HS-27A (cell line): ENCODE results near the gene UPP1.

Source experiments
- DNase-seq: peaks from one replicate; pipeline ENCODE4 v3.0.0-alpha.2; 2012; ENCODE audit warnings: low read depth, missing footprints

UPP1 gene

GRCh38 chr7:48085942-48086341 lies 3.1 kb upstream of the UPP1 start:
- DNase-seq, result no peak

GRCh38 chr7:48087349-48087748 lies 1.7 kb upstream of the UPP1 start:
- DNase-seq, result no peak

DNA sequence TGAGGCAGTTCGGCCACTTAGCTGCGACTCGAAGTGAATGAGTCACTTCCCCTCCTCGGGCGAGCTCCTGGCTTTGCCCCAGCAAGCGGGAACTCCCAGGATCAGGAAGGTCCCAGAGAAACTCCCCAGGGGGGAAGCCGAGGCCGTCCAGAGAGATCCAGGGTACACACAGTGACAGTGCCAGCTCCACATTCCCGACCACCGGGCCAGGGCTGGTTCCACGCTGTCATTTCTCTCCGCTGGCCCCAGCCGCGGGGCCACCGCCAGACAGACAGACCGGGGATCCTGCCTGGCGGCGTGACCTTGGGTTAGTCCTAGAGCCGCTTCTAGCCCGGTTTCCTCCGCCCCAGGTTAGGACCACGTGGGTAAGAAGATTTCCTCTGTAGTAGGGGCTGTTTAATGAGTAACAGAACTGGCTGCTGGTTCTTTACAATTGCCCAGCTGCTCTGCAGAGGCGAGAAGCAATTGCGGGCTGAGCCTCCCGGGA lies 463 bp upstream of the UPP1 start:
- peak; percentile 74 for DNase-seq

DNA sequence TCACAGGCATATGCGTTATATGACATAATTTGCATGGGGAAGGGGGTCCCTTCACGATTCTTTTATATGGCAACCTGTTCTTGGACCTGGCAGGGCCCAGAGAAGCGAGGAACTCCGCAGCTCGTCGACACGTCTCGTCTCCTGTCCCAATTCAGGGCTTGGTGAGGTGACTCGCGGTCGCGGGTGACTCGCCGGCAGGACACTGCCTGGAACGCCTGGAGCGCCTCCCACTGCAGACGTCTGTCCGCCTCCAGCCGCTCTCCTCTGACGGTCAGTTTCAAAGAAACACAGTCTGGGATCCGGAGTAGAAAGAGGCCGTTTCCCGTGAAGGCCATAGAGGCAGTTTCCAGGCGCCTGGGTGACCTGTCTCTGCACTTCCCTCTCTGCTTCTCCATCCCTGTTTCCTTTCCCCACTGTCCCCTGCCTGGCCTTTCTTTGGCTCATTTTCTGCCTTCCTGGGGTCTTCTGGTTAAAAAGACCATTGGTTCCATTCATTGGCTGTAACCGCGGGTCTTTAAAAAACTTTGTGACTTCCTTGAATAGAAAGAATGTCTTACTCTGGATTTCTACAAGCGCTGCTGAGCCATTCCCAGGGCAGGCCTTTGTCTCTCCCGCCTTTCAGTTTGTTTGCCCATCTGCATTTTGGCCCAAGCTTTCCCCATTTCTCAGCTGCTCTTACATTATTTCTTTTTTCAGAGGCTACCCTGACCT lies 1.2 kb downstream of the UPP1 start:
- no peak for DNase-seq

GRCh38 chr7:48091506-48092433 lies 2.7 kb downstream of the UPP1 start:
- no peak for DNase-seq

DNA sequence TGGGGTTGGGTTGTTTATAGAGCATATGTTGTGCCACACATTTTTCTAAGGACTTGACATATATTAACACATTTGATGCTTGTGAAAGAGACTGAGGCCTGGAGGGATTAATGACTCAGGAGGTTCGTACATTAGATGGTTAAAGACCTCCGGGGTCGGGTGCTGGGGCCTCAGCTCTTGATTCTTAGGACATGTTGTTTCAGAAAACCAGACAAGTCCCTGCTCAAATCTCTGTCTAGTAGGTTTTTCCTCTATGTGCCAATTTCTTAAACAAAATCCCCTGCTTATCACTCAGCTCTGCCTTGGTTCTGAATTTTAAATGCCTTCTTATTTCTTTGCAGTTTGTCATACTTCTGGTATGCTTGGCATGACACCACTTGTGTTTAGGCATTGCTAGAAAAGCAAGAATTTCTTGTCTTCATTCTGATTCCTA lies 5.8 kb downstream of the UPP1 start:
- DNase-seq, result no peak

DNA sequence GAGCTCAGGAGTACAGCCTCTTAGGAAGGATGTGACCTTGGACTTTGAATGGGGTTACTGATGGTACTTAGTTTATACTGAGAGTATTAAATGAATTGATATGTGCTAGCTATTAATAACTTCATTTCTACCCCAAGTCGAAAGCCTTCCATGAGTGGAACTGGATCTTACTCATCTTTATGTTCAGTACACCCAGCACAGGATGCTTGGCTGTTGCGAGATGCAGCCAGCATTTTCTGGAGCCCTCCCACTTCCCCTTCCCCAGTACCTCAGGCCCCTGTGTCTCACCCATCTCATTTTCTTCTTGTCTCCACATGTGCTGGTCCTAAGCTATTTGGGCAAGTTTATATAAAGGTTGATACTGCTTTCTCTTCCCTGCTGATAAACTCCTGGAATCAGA lies 7.2 kb downstream of the UPP1 start:
- DNase-seq, result no peak

- DNase-seq, result no peak
Observed at GRCh38 chr7:48097521-48098231, 8.6 kb downstream of the UPP1 start.

- no peak for DNase-seq
Observed at GRCh38 chr7:48098846-48099245, 9.8 kb downstream of the UPP1 start.

- DNase-seq, result no peak
Observed at GRCh38 chr7:48099781-48100180, 10.7 kb downstream of the UPP1 start.

DNA sequence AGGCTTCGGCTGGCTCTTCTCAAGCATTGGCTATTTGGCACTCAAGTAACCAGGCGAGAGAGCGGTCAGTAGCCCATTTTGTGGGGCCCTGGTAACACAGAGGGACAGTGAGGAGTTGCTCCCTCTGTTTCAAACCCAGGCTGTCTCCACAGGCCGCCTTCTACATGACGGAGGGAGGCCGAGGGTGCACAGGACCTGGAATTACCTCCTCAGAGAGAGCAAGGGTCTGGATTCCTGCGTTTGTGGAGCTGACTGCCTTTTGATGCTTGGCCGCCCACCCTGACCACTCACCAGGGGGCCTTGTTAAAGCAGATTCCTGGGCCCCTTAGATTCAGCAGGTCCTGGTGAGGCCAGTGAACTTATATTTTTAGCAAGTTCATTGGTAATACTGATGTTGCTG lies 12.3 kb downstream of the UPP1 start:
- no peak for DNase-seq

GRCh38 chr7:48101968-48102367 lies 12.9 kb downstream of the UPP1 start:
- no peak for DNase-seq

- DNase-seq, result no peak
Observed at GRCh38 chr7:48102530-48102929, 13.5 kb downstream of the UPP1 start.

GRCh38 chr7:48105045-48105444 lies 16.0 kb downstream of the UPP1 start:
- DNase-seq, result no peak

GRCh38 chr7:48106906-48107659 lies 18.0 kb downstream of the UPP1 start:
- DNase-seq, result no peak

GRCh38 chr7:48107926-48108472 lies 18.9 kb downstream of the UPP1 start:
- DNase-seq, result no peak

DNA sequence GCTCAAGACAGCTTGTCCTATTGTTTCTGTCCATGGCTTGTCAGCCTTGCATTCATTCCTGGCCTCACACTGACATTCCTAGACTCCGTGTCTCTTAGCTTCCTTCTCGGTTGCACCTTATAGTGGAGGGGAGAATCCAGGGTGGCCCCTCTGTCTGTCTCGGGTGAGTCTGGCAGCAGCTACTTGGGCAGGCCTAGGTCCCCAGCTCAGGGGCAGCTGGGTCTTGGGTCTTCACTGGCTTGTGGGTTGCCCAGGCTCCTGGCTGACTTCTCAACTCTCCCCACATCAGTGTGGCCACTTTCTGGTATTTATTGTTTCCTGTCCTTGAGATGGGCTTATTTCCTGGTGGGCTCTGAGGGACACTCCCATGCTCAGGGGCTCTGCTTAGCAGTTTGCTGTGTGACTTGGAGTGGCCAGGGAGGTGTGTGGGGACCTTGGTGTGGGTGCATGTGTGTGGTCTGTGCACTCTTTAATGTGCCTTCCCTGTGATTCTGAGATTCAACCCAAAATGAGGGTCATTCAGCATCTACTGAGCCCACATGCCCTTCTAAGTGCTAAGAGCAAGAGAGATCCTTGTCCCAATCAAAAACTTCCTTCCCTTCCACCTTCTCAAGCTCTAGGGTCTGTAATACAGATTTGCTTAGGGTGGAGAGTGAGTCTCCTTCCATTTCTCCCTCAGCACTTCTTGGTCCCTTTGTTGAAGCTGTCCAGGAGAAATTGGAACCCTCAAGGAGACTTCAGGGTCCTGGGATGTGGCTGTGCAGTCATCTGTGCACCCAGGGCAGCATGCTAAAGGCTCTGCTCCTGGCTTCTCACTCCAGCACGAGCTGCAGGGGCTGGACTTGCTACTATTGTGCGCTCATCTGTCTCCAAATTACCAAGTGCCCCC lies 20.1 kb downstream of the UPP1 start:
- no peak for DNase-seq

DNA sequence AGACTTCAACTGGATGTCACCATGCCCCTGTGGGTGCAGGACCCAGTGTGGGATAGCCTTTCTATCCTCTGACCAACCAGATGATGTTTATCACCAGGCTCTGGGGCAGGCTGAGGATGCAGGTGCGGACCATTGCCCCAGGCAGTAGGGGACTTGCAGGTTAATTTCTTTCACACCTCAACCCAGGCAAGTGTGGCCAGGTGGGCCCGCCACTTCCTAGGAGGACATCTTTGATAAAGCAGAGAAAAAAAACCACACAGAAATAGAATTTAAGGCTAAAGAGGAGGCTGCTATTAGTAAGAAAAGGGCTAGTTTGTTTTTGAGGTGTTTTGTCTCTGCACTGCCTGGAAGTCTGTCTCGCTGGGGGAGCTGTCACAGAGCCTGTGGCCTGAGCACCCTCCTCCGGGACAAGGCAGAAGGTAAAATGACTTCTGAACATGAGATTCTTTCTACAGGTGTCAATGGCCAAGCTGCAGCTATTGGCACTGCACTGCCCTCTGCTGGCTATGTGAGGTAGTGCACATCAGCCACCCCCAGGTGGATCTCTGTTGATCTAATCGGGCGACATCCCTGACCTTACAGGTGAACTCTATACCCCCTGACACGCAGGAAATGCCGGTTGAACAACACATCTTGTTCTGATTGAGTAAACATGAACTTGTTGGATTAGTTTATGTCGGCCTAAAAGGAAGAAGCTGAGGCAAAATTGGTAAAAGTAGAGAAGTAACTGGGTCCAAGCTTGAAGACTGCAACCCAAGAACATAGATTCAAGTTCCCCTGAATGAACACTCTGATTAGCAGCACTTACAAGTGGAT lies 21.0 kb downstream of the UPP1 start:
- DNase-seq, result no peak

GRCh38 chr7:48110868-48111267 lies 21.8 kb downstream of the UPP1 start:
- no peak for DNase-seq

- no peak for DNase-seq
Observed at GRCh38 chr7:48111596-48111995, 22.5 kb downstream of the UPP1 start.
